NCI-H1694 treated with DMSO at 0.1 percent for 48 hours (cell line): ENCODE measurements around the gene CENPN.

Experiments used
- DNase-seq: peaks from one replicate; lab custom pipeline; 2025; lab: John Stamatoyannopoulos, UW

The CENPN gene

DNA sequence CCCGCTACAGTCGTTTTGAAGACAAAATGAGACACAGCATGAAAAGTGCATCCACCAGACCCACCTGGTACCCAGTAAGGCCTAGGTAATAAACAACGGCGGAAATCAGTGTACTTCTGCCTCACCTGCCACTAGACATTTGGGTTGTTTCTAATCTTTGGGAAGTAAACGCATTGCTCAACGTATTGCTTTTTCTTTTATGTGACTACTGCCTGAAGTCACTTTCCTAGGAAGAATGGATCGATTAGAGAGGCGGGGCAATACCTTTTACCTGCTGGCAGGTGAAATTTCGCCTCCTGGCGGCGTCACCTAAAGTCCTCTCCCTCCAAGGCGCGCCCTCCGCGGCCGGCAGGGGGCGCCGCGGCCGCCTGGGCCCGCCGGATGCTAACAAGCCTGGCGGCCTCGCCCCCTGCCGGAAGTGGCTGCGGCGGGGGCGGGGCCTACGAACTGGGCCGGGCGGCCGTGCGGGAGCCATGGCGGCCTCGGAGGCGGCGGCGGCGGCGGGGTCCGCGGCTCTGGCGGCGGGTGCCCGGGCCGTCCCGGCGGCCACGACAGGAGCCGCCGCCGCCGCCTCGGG is 28.5 kb downstream of the CENPN start, which contains the start of gene ATMIN:
Gene ATMIN, plus strand, starts transcription at position 445 of the 577 bp plus-strand sequence. Its CDS starts 29 bp downstream, at position 474.
- DNase-seq = peak; percentile 49

DNA sequence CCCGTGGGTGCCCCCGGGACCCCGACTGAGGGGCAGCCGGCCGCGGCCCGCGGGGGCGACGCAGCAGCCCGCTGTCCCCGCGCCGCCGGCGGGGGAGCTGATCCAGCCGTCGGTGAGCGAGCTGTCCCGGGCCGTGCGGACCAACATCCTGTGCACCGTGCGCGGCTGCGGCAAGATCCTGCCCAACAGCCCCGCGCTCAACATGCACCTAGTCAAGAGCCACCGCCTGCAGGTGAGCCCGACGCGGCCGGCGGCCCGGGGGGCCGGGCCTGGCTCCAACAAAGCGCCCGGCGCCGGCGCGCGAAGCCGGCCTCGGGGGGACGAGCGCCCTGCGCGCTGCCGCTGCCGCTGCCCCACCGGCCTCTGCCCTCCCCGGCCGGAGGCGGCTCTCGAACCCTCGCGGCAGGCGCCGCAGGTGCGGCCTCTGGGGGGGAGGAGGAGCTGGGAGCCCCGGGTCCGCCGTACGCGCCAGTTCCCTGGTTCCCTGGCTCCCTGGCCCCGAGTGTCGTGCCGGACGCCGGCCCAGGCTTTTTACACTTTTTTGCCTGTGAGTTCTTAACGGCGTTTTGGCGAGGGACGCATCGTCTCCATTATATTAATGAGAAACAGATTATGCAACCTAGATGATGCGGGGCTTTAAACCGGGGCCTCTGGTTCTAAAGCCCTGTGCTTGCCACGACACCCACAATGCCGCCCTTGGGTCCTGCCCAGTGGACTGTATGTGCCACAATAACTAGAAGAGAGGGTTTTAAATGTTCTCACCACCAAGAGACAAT is 29.1 kb downstream of the CENPN start:
- DNase-seq = no peak

GRCh38 chr16:81036751-81037350 is 29.8 kb downstream of the CENPN start:
- DNase-seq = no peak

GRCh38 chr16:81040131-81040530 is 33.1 kb downstream of the CENPN start:
- no peak for DNase-seq

DNA sequence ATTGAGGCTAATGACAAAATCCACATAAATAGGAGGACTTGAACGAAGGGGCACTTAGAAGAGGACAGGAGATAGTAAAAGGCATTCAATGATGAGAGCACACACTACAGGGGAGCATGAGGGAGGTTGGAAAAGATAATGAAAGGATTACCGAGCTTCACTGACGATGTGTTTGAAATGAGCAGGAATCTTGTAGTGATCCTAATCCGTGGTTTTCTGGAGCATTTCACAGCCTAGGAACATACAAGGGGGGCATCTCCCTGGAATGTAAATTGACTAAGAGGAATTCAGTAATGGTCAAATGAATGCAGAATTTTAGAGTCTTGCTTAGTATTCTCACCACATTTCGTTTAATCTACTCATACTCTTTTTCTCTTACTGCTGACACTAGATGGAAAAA is 33.8 kb downstream of the CENPN start:
- DNase-seq = no peak

- no peak for DNase-seq
These were observed 34.7 kb downstream of the CENPN start for GRCh38 chr16:81041696-81042095.

DNA sequence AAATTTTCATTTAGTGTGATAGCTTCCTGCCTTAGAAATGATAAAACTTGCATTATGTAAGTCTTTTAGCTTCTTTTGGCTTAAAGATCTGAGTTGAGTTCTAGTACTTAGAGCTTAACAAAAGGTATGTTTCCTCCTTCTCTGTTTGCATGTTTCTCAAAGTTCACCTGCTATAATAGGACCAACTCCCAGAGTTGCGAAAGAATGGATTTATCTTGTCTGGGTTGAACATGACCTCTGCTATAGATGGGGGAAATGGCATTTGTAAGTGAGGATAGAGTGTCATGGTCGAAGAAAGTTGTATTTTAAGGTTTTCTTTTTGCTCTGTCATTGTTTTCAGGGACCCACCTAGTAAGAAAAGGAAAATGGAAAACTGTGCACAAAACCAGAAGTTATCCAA is 35.8 kb downstream of the CENPN start:
- no peak for DNase-seq

DNA sequence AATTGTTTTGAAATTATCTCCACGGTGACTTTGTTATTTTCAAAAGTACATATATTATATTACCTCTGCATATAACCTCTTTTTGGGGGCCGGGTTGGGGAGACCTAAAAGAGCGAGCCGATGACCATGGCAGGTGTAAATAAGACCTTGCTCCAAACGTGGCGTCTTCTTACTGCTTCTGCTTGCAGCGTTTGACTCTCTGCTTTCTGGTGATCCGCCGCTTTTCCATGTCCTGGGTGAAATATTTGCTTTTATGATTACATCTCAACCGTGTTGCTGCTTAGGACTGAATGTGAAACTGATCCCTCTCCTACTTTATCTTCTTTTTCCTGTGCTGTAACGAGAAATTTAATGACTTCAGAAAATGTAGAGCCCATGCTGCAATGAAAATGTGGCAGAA is 46.7 kb downstream of the CENPN start:
- no peak for DNase-seq

- DNase-seq = no peak
These were observed 53.7 kb downstream of the CENPN start for GRCh38 chr16:81060576-81061306.

DNA sequence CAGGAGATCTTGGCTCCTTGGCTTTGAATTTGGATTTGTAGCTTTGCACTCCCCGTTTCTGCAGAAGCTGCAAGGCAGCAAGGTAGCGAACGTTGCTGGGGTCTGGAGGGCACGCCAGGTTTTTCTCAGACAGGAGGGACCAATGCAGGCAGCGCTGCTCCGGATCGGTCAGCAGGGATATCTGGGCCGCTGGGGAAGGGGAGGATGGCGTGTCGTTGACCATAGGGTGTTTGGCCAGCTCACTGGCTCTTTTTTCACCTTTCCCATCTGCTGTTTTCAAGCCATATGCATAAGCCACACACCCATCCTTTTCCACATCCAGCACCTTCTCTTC is 54.3 kb downstream of the CENPN start:
- no peak for DNase-seq

GRCh38 chr16:81061871-81062608 is 55.0 kb downstream of the CENPN start:
- DNase-seq = no peak

DNA sequence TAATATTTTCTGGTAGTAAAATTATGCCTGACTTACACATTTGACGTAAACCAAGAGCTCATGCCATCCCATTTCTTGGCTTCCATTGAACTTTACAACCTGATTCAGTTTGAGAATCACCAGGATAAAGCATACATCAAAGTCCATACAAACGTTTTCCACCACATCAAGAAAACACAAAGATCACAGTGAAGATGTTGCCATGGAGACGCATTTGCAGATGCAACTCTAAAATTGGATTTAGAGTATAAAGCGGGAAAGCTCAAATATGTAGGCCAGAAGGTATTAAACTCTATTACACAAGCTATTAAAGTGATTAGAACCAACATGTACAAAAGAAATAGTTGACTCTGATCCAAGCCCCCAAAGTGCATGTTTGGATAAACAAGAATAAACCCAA is 59.7 kb downstream of the CENPN start:
- no peak for DNase-seq

DNA sequence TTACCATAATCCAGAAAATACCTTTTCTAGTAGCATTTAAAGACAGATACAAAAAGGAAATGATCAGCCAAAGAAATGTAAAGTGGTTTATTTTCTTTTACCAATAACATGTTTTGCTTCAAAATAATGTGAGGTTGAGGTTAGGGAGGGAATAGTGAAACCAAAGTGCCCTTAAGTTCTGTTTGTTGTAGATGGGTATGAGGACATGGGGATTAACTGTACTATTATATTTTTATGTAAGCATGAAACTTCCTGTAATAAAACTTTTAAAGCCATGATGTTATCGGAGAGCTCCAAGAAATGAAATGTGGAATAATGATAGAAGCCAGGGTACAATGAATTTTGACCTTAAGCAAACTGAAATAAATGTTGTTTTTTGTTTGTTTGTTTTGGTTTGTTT is 60.2 kb downstream of the CENPN start:
- DNase-seq = no peak

DNA sequence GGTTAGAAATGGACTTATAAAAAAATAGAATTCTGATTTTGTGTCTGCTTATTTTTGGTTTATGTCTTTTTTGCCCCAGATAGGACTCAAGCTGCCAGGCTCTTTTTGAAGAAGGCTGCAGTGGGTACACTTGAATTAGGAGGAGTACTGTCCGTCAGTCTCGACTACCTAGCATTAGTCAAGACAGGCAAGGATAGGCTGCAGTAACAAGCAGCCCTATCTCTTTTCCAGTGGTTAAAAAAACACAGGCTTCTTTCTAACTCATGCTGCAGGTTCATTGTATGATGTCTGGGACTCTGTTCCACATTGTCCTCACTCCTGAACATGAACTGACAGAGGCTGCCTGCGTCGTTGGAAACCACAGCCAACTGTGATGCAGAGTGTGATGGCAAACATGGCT is 62.0 kb downstream of the CENPN start:
- DNase-seq = no peak

GRCh38 chr16:81070979-81071378 is 64.0 kb downstream of the CENPN start:
- no peak for DNase-seq

- no peak for DNase-seq
These were observed 64.8 kb downstream of the CENPN start for GRCh38 chr16:81071805-81072204.

DNA sequence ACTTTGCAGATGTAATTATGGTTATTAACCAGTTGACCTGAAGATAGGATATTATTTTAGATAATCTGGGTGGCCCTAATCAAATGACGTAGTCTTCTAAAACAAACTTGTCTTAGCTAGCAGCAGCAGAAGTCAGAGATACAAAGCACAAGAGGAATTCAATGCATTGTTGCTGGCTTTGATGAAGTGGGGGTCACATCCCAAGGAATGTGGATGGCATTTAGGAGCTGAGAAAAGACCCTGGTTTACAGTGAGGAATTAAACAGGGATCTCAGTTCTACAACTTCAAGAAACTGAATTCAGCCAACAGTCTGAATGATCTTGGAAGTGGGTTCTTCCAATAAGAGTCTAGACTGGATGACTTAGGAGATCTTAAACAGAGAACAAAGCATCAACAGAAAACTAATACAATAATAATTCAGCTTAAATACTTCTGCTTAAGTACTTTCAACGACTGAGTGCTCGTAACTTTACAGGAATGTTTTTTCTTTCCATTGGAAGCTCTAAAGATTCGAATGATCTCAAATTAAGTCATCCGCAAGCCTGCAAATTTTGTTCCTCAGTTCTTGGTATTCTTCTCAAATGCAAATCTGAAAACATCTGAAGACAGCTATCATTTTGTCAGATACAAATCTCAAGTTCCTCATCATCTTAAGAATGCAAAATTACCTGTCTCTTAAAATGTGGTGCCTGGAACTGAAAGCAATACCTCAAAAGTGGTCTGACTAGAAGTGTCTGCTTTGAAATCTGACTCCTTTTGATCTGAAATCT is 66.7 kb downstream of the CENPN start:
- DNase-seq = no peak

DNA sequence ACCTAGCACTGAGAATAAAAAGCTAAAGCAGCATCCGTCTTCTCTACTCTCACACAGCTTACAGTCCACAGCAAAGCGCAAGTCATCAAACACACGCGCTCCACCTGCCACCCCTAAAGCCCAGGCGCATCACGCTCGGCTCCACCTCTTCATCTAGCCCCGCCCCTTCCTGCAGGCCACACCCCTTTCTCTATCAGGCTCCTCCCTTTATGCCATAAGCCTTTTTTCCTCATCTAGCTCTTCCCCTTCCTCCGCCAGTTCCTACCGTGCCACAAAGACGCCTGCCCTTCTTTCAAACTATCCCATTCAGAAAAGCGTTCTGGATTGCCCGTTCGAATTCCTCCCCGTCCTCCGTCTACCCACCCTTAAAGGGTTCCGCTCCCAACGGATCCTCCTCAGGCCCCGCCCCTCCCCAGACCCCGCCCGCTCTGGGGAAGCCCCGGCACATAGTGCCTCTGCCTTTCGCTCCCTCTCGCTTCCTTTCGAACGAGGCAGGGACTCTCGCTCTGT is 69.6 kb downstream of the CENPN start:
- peak; percentile 64 for DNase-seq

DNA sequence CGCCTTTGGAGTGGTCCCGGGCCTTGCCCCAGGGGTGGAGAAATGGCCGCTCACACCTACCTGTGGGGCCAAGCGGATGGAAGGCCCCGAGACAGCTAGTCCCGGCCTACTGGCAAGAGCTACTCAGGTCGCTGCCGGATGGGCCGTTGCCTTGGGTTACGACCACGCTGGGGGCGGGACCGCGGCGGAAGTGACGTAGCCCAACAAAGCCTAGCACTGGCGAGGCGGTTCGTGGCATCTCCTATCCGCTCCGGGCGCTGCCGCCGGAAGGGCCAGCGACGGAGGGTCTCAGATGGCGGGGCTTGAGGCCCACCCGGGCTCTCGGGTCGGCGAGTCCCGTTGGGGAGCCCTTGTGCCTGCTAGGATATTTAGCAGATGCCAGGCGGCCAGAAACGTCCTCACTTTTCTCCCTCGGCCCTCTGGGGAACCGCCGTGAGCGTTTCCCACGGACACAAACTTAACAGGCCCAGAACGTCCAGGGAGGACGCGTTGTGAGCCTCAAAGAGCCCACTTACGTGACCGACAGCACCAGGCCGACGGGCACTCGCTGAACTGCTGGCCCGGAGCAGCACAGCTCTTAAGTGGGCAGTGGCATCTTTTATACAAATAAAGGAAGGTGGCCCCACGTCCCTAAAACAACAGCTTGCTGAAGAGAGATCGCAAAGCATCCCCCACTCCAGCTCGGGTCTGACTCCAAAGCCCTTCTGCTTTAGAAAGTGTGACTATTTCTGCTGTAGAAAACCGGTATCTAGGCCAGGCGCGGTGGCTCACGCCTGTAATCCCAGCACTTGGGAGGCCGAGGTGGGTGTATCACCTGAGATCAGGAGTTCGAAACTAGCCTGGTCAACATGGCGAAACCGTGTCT is 70.3 kb downstream of the CENPN start, which contains the start of gene C16orf46:
Gene C16orf46, minus strand, starts transcription at position 163 of the 865 bp plus-strand sequence. CDS start 13,283 bp downstream, outside the sequence.
- peak; percentile 81 for DNase-seq

DNA sequence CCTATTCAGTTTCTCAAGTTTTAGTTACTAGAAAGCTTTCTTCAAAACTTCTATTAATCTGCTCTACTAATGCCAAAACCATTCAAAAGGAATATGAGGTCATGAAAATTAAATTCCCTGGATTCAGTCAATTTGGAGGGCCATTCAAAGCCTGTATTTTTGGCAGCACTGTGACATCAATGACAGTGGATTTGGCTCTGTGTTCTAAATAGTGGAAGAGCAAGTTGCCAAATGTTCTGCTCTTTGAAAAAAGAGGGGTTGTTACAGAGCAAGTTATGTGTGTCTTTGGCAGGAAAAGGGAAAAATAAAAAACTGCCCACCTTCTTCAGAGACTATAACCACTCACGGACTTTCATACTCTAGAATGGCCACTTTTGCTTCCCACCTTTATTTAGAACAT is 73.2 kb downstream of the CENPN start:
- DNase-seq = no peak
